Activated CD4-positive, alpha-beta T cell treated with anti-CD3 and anti-CD28 coated beads, Interleukin-2, amount 50 U/mL, for 1 hour (primary cell): ENCODE results near the gene CELF1.
A peak's percentile ranks its signal among the peaks of the same experiment; 100 is the strongest.

Experiments
- DNase-seq: peaks from one replicate; pipeline ENCODE4 v3.0.0-alpha.2; 2020

The CELF1 gene

GRCh38 chr11:47443028-47443700 is 109.8 kb downstream of the CELF1 start:
- DNase-seq: no peak

- no peak for DNase-seq
These were observed 110.4 kb downstream of the CELF1 start for GRCh38 chr11:47442514-47442913.

- no peak for DNase-seq
These were observed 111.5 kb downstream of the CELF1 start for GRCh38 chr11:47441421-47441820.

- no peak for DNase-seq
These were observed 112.9 kb downstream of the CELF1 start for GRCh38 chr11:47440054-47440476.

- no peak for DNase-seq
These were observed 114.2 kb downstream of the CELF1 start for GRCh38 chr11:47438721-47439120.

GRCh38 chr11:47437746-47438418 is 115.0 kb downstream of the CELF1 start:
- no peak for DNase-seq

- DNase-seq: no peak
These were observed 115.7 kb downstream of the CELF1 start for GRCh38 chr11:47437218-47437745.

GRCh38 chr11:47436726-47437125 is 116.2 kb downstream of the CELF1 start:
- DNase-seq: no peak

GRCh38 chr11:47435687-47436086 is 117.2 kb downstream of the CELF1 start:
- DNase-seq: no peak

- DNase-seq: no peak
These were observed 118.7 kb downstream of the CELF1 start for GRCh38 chr11:47434011-47434786.

GRCh38 chr11:47433157-47433556 is 119.8 kb downstream of the CELF1 start:
- no peak for DNase-seq

GRCh38 chr11:47431356-47432083 is 121.4 kb downstream of the CELF1 start:
- DNase-seq: no peak

- no peak for DNase-seq
These were observed 122.4 kb downstream of the CELF1 start for GRCh38 chr11:47430524-47430923.

- peak; percentile 99 for DNase-seq
These were observed 126.6 kb downstream of the CELF1 start, which contains the start of gene PSMC3 for GRCh38 chr11:47426062-47426956. Gene PSMC3 (minus strand): TSS chr11:47426439. CDS start chr11:47426279, 160 bp downstream.

GRCh38 chr11:47425611-47426010 is 127.3 kb downstream of the CELF1 start:
- DNase-seq: no peak

GRCh38 chr11:47418454-47419259 is 134.3 kb downstream of the CELF1 start:
- DNase-seq: no peak

- no peak for DNase-seq
These were observed 135.2 kb downstream of the CELF1 start for GRCh38 chr11:47417712-47418111.

- no peak for DNase-seq
These were observed 136.9 kb downstream of the CELF1 start for GRCh38 chr11:47415949-47416472.
